ENCODE measurements around the gene C8G.
A peak's percentile ranks its signal among the peaks of the same experiment; 100 is the strongest.

C8G gene

DNA sequence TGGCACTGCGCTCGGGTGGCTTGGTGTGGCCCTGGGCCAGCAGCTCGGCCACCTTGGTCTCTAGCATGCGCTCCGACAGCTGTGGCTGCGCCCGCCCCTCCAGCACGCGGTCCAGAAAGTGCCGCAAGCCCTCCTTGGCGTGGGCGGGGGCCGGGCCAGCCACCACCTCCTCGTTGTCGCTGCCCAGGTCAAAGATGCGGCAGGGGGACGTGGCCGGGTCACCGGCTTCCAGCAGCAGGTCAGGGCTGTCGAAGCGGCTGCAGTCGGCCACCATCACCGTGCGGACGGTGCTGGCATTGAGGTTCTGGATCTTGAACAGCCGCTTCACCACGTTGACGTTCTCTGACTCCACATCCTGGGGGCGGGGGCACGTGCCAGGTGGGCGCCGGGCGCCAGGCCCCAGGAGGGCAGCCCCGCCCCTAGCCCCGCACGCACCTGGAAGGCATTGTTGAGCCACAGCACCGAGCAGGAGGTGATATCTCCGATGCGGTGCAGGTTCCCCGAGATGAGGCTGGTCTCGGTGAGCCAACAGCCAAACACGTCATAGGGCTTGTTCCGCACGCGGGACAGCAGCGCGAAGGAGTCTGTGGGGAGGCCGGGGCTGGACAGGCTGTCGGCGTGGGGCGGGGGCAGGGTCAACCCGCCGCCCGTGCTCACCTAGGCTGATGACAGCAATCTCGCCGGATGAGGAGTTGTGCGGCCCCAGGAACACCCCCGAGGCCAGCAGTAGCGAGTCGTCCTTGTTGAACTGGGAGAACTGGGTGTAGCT lies 2.7 kb upstream of the C8G start:
- DNase-seq: no peak

- no peak for DNase-seq
Observed at GRCh38 chr9:136942881-136943230, 2.2 kb upstream of the C8G start.

DNA sequence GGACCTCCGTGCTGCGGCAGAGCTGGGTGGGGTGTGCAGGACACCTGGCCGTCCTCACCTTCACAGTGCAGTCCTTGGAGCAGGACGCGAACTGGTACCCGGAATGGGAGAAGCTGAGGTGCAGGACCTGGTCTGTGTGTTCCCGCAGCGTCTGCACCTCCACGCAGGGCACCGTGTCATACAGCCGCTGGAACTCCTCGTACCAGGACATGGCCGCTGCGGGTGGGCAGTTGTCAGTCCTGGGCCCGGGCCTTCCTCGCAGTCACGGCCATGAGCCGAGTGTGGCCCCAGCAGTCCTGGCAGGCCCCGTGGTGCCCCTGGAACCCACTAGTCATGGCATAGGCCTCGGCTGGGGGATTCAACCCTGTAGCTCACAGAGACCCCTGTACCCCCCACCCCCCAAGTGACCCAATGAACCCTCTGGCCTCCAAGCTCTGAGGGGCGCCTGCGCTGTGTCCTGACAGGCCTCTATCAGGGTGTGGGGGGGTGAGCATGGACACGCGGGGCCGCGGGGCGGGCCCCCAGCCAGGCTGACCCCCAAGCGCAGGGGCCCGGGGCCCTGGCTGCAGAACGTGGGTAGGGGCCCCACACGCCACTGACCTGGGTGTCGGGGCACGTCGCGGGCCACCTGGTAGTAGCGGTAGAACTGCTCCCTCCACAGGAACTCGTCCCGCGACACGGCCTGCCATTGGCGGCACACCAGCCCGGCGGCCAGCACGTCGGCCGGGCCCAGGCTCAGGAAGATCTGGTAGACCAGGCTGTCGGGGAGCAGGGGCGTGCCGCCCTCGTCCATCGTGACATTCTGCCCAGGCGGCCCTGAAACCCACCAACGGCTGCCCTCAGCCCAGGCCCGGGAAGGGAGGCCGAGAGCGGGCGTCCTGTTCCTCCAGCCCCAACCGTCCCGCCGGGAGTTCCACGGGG lies 1.5 kb upstream of the C8G start:
- no peak for DNase-seq

GRCh38 chr9:136944212-136944518 lies 878 bp upstream of the C8G start:
- no peak for DNase-seq

DNA sequence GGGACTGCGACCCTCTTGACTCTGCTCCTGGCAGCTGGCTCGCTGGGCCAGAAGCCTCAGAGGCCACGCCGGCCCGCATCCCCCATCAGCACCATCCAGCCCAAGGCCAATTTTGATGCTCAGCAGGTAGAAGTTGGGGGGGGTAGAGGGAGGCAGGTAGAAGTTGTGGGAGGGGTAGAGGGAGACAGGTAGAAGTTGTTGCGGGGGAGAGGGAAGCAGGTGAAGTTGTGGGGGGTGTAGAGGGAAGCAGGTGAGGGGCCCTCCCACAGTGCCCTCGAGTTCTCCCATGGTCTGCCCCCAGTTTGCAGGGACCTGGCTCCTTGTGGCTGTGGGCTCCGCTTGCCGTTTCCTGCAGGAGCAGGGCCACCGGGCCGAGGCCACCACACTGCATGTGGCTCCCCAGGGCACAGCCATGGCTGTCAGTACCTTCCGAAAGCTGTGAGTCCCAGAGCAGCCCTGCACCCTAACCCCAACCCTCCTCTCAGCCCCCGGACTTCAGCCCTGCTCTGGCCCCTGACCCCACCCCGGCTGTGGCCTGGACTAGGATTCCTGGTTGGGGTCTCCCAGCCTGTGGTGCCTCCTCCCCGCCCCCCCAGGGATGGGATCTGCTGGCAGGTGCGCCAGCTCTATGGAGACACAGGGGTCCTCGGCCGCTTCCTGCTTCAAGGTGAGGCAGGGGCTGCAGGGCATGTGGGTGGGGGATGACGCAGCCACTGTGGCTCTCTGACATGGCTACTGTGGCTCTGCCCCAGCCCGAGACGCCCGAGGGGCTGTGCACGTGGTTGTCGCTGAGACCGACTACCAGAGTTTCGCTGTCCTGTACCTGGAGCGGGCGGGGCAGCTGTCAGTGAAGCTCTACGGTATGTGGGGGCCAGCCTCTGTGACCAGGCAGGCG lies 537 bp downstream of the C8G start:
- no peak for DNase-seq

DNA sequence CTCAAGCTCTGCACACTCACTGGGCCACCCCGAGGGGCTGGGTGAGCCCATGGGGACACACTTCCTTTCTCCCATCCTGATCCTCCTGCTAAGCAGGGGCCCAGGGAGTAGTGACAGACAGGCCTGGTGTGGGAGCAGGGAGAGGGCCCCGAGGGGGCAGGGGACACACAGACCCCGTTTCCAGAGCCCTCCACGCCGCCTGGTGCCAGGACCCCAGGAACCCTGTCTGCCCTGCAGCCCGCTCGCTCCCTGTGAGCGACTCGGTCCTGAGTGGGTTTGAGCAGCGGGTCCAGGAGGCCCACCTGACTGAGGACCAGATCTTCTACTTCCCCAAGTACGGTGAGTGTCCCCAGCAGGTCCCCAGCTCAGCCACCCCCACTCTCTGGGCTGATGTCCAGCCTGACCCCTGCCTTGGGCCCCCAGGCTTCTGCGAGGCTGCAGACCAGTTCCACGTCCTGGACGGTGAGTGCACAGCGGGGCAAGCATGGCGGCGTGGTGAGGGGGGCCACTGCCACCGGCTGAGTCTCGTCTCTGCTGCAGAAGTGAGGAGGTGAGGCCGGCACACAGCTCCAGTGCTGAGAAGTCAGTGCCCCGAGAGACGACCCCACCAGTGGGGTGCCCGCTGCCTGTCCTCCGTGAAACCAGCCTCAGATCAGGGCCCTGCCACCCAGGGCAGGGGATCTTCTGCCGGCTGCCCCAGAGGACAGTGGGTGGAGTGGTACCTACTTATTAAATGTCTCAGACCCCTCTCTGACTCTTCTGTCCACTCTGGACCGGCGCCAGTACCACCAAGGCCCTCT lies 1.4 kb downstream of the C8G start:
- DNase-seq: no peak

DNA sequence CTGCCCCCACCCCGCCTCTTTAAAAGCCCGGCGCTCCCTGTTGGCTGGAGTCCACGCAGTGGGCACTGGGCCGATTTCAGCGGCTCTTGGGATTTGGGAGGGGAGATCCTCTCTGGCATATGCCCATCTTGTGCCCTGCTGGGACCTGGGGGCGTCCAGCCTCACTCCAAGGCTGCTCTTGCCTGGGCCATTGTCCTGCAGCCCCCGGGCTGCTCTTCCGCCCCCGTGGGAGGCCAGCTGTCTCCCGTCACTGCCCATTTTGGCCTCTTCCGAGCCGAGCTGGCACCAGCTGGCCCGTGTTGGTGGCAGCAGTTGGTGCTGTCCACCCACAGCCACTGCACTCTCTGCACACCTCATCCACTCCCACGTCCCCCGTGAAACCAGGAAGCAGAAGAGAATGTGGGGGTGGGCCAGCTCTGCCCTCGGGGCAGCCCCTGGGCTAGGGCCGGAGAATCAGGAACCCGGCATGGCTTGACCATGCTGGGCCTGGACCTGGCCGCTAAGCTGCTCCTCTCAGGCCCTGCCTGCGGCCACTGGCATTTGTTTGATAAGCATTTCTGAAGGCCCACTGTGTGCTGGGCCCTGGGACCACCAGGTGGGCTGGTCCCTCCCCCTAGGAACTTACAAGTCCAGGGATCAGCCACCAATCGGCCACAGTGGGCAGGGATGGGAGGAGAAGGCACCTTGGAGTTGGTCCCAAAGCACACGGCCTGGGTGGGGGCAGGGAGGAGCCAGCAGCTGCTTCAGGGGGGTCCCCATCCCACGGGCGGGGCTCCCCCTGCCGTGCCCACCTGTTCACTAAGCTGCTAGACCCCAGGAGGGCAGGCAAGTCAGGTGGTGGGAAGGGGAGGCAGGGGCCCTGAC lies 2.2 kb downstream of the C8G start:
- DNase-seq: no peak

DNA sequence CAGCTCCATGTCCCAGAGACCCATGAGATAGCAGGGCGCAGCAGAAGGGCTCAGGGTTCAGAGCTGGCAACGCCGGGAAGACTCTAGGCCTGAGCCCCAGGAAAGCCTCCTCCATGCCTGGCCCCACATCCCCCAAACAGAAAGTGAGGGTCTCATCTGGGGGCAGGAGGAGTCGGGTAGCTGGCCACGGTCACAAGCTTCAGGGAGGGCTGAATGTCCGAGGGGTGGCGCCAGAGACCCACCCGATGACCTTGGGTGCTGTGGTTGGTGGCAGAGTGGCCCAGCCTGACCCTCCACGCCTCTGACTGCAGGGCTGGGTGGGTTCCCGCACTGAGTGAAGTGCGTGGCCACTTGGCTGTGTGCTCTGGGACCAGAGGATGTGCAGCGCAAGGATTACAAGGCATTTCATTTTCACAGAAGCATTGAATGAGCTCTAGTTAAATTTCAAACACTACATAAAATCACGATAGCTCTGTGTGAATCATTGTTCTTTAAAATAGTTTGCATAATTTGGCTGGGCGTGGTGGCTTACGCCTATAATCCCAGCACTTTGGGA lies 3.0 kb downstream of the C8G start:
- DNase-seq: no peak

DNA sequence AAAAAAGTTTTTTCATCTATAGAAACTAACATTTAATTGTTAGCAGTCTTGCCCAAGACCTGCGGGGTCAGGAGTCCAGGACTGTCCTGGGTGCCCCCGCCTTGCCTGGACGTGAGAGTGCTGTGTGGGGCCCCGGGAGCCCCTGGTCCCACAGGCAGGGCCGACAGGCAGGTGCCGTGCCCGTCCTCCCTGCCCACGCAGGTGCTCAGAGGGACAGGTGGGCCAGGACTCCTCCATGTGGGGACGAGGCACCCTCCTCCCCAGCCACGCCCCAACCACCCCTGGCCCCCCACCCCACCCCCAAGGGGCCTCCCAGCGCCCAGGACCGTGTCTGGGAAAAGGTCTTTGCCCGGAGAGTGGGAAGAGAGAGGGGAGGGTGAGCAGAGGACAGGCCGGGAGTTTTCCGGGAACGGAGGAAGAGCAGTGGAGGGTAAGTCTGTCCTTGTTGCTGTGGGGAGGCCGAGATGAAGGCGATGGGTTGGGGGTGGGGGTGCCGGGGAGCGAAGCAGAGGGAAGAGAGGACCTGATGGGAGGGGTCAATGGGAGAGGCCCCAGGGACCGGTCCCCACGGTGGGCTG lies 4.3 kb downstream of the C8G start:
- DNase-seq: no peak

GRCh38 chr9:136949817-136950655 lies 5.0 kb downstream of the C8G start:
- peak; percentile 52 to 79 for DNase-seq

GRCh38 chr9:136950656-136951276 lies 5.7 kb downstream of the C8G start:
- no peak for DNase-seq

GRCh38 chr9:136951541-136952320 lies 6.7 kb downstream of the C8G start, which contains the start of gene LCN12:
LCN12 (plus strand) TSS chr9:136952273; CDS start chr9:136952328, 55 bp downstream.
- no peak for DNase-seq

DNA sequence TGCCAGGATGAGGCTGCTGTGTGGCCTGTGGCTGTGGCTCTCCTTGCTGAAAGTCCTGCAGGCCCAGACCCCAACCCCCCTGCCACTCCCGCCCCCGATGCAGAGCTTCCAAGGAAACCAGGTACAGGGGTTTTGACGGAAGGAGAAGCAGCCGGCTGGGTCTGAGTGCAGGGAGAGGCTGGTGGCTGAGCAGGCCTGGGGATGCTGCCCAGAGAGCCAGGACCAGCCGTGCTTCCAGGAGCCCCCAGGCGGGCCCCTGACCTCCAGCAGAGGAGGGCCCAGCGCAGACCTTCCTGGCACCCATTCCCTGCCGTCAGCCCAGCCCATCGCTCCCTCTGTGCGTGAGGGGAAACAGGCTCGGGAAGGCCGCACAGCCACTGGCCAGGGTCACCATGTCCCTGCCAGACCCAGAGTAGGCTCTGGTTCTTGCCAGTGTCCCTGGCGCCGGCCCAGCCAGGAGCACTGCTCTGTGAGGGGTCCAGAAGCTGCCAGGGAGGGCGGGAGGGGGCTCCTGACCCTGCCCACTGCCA lies 7.3 kb downstream of the C8G start:
- DNase-seq: no peak

DNA sequence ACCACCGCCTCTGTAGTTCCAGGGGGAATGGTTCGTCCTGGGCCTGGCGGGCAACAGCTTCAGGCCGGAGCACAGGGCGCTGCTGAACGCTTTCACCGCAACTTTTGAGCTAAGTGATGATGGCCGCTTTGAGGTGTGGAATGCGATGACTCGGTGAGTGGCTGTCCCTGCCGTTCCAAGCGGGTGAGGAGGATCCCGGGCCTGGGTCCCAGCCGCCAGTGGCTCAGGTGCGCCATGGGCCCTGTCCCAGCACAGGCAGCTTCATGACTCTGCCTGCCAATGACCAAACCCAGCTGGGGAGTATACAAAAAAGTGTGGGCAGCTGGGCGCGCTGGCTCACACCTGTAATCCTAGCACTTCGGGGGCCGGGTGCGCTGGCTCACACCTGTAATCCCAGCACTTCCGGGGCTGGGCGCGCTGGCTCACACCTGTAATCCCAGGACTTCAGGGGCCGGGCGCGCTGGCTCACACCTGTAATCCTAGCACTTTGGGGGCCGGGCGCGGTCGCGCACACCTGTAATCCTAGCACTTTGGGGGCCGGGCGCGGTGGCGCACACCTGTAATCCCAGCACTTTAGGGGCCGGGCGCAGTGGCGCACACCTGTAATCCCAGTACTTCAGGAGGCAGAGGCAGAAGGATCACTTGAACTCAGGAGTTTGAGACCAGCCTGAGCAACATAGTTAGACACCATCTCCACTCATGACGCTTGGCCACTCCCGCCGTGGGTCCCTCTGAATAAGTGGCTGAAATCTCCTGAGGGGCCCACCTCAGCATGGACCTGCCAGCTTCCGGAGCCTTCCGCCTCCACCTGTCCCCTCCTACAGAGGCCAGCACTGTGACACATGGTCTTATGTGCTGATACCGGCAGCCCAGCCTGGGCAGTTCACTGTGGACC lies 8.1 kb downstream of the C8G start:
- DNase-seq: no peak

GRCh38 chr9:136953771-136954269 lies 8.8 kb downstream of the C8G start:
- no peak for DNase-seq

- no peak for DNase-seq
Observed at GRCh38 chr9:136954270-136955083, 9.4 kb downstream of the C8G start.

Measured in NCI-H446 (cell line).